Measurements from ENCODE around the gene MTUS2. TPM values are rescaled to one million over a fixed set of nuclear protein-coding genes. Genes with fewer than 3 reads are reported as not detected.

The MTUS2 gene
- total and polyA plus RNA-seq, 10 of the 15 experiments (the other 5 are each of a cell fraction or from before 2014, with no cell fraction given): under 0.01 to 0.05 (median 0.02) TPM; not detected in 6

- RAD21 ChIA-PET (ENCODE audit: unreplicated experiment): no interaction called here
- H3K27ac ChIP-seq (ENCODE audit: control insufficient read depth, insufficient read depth): no peak overlapping the region
- no peaks in the 10 kb centered on the region for H4K20me1 ChIP-seq (ENCODE audit: control insufficient read depth, insufficient read depth)
- no peak overlapping the region for H3K9ac ChIP-seq (ENCODE audit: control insufficient read depth, insufficient read depth, low read length)
- DNase-seq (ENCODE audit: low read depth, low spot score) (no peak), ATAC-seq (no peak), FAIRE-seq (no peak)
- SMC1A ChIA-PET (ENCODE audit: uncharacterized antibody, unreplicated experiment): no interaction called here
- no peak overlapping the region for H2AFZ ChIP-seq (ENCODE audit: control insufficient read depth, low read depth, low read length)
- POLR2A ChIA-PET: no interaction called here
- H3K4me1 ChIP-seq (ENCODE audit: control insufficient read depth, insufficient read depth, low read length): no peaks in the 10 kb centered on the region
- H3K9me3 ChIP-seq (replicated peaks; ENCODE audit: control insufficient read depth, insufficient read depth, low read length): no peaks in the 10 kb centered on the region; the same call in 2 of the 3 replicates
- no peak overlapping the region for H3K4me2 ChIP-seq (ENCODE audit: control insufficient read depth, insufficient read depth)
- H3K79me2 ChIP-seq (ENCODE audit: control insufficient read depth, insufficient read depth, low read length): no peaks in the 10 kb centered on the region
- H3K27me3 ChIP-seq (replicated peaks in 1 of 2; ENCODE audit: control insufficient read depth in 2 of 2, insufficient read depth in 2 of 2, low read length in 1 of 2): no peaks in the 10 kb centered on the region
- intact Hi-C loops (cut with micrococcal nuclease; ENCODE audit: unreplicated experiment) (no loop called here), in situ Hi-C loops (cut with MboI) (no loop called here)
- CTCF ChIA-PET: no interaction called here
- H3K4me3 ChIP-seq: no peak overlapping the region
- no peak for TF ChIP-seq BCLAF1 (IDR thresholded peaks at IDR 0.05)
- no peak for TF ChIP-seq CHD4 (IDR thresholded peaks at IDR 0.05)
- no peaks in the 10 kb centered on the region for H3K36me3 ChIP-seq (ENCODE audit: control insufficient read depth in 2 of 2, insufficient read depth in 2 of 2, low read length in 1 of 2)
- BruUV-seq (replicated peaks): no TSS peak
- WGBS (ENCODE audit: insufficient coverage, insufficient replicate concordance, low lambda C conversion rate, missing lambda C conversion rate): 26% methylated on average over 6 of the region's 6 CpGs
Observed at GRCh38 chr13:29382021-29382420, 561.9 kb downstream of the MTUS2 start.

GRCh38 chr13:29383476-29383875, 563.3 kb downstream of the MTUS2 start:
- CTCF ChIA-PET: no interaction called here
- no peak overlapping the region for H3K4me3 ChIP-seq
- no peak overlapping the region for H2AFZ ChIP-seq (ENCODE audit: control insufficient read depth, low read depth, low read length)
- RAD21 ChIA-PET (ENCODE audit: unreplicated experiment): no interaction called here
- DNase-seq (ENCODE audit: low read depth, low spot score): no peak
- no peaks in the 10 kb centered on the region for H4K20me1 ChIP-seq (ENCODE audit: control insufficient read depth, insufficient read depth)
- H3K27me3 ChIP-seq (replicated peaks in 1 of 2; ENCODE audit: control insufficient read depth in 2 of 2, insufficient read depth in 2 of 2, low read length in 1 of 2): no peaks in the 10 kb centered on the region
- WGBS (ENCODE audit: insufficient coverage, insufficient replicate concordance, low lambda C conversion rate, missing lambda C conversion rate): 36% methylated on average over 5 of the region's 5 CpGs
- POLR2A ChIA-PET: no interaction called here
- no peak overlapping the region for H3K27ac ChIP-seq (ENCODE audit: control insufficient read depth, insufficient read depth)
- BruUV-seq (replicated peaks): no TSS peak
- no peak overlapping the region for H3K9ac ChIP-seq (ENCODE audit: control insufficient read depth, insufficient read depth, low read length)
- H3K4me2 ChIP-seq (ENCODE audit: control insufficient read depth, insufficient read depth): no peak overlapping the region
- in situ Hi-C loops (cut with MboI): no loop called here
- SMC1A ChIA-PET (ENCODE audit: uncharacterized antibody, unreplicated experiment): no interaction called here
- intact Hi-C loops (cut with micrococcal nuclease; ENCODE audit: unreplicated experiment): no loop called here
- FAIRE-seq: no peak
- no peaks in the 10 kb centered on the region for H3K36me3 ChIP-seq (ENCODE audit: control insufficient read depth in 2 of 2, insufficient read depth in 2 of 2, low read length in 1 of 2)
- H3K4me1 ChIP-seq (ENCODE audit: control insufficient read depth, insufficient read depth, low read length): no peaks in the 10 kb centered on the region
- no peak for ATAC-seq
- H3K9me3 ChIP-seq (replicated peaks; ENCODE audit: control insufficient read depth, insufficient read depth, low read length): no peaks in the 10 kb centered on the region; the same call in 2 of the 3 replicates
- no peaks in the 10 kb centered on the region for H3K79me2 ChIP-seq (ENCODE audit: control insufficient read depth, insufficient read depth, low read length)
- TF ChIP-seq YBX1 (IDR thresholded peaks at IDR 0.05) (no peak), TARDBP (IDR thresholded peaks at IDR 0.05; ENCODE audit: borderline replicate concordance) (no peak), PML (IDR thresholded peaks at IDR 0.05; ENCODE audit: low read length) (no peak), CEBPB (IDR thresholded peaks at IDR 0.05; ENCODE audit: borderline replicate concordance in 1 of 2, low read depth in 2 of 2, low read length in 2 of 2) (no peak), PBX3 (IDR thresholded peaks at IDR 0.05; ENCODE audit: insufficient replicate concordance, low read depth, low read length) (no peak), SIX5 (IDR thresholded peaks at IDR 0.05; ENCODE audit: low read depth, low read length, severe bottlenecking) (no peak), BCL3 (IDR thresholded peaks at IDR 0.05; ENCODE audit: borderline replicate concordance, insufficient read depth, low read depth, low read length, poor library complexity, severe bottlenecking) (no peak), USF1 (IDR thresholded peaks at IDR 0.05; ENCODE audit: borderline replicate concordance, extremely low read length, insufficient read depth, low read depth, low read length) (no peak), GABPA (IDR thresholded peaks at IDR 0.05; ENCODE audit: low read depth) (no peak)
